HG02763 (cell line): Measurements from ENCODE around the gene SBF1.
"Not testable (repeated sequence)": the region's sequence is repeated elsewhere in the genome, so short reads cannot be mapped to it uniquely, and the experiment has no call there.

Experiments
- ATAC-seq: cut with Tn5 transposase; IDR thresholded peaks from one replicate; pipeline ENCODE4 v1.9.1; 2021; ENCODE audit warnings: mild to moderate bottlenecking, moderate library complexity; ENCODE audit not compliant: unreplicated experiment

Gene SBF1

DNA sequence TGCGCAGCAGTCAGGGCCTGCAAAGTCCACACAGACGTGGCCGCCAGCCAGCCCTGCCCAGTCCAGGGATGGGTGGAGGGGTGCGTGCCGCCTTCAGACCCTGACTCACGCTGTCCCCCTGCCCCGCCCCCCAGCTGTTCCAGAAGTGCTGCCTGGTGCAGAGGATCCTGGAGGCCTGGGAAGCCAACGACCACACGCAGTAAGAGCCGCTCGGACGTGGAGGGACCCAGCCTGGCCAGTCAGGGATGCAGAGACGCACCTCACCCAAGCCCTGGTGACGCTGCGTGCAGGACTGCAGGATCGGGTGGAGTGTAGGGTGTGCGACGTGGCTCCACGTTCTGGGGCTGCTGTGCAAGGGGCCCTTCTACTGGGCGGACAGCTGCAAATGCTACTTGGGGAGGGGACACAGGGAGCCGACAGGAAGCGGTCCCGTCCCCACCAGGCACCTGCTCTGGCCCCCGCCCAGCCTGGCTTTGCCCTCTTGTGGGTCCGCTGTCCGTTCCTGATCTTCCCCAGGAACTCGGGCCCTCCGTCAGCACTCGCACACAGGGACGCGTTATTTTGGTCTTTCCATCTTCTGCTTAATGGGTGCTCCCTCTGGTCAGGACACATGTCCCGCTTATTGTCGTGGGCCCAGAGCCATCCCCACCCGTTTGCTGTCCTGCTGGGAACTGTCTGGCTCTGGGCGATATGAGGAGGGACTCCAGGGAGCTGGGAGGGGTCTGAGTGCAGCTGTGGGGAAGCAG is 42.5 kb downstream of the SBF1 start:
- no peak for ATAC-seq

GRCh38 chr22:50425179-50425916 is 49.5 kb downstream of the SBF1 start:
- no peak for ATAC-seq

DNA sequence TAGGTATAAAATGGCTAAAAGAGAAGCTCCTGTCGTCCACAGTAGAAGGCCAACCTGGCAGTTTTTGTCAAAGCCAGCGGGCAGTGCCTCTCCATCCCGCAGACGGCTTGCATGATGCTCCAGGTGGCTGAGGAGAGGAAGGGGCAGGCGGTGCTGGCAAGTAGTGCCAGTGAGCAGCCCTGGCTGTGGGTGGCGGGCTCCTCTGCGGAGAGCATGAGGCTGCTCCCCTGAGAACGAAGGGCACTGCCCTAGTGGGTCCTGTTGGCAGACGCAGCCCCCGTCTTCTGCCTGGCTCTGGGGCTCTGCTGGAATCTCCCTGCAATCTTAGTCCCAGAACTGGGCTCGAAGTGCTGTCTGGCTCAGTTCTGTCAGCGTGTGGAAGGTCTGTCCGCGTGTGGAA is 50.9 kb downstream of the SBF1 start:
- no peak for ATAC-seq

GRCh38 chr22:50422961-50423815 is 51.6 kb downstream of the SBF1 start:
- no peak for ATAC-seq

DNA sequence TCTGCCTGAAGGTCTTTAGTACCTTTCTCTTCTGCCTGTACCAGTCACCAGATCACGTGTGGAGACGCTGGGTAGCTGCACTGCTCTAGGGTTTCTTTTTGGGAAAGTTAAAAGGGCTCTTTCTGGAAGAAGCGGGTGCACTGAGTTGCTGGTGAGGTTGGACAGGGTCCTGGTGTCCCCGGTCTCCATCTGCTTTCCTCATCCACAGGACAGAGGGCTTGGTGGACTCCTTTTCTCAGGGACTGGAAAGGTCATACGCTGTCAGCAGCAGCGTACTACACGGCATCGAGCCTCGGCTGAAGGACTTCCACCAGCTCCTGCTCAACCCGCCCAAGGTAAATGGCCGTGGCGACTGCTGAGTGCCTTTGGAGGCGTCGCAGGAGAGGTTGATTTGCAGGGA is 52.8 kb downstream of the SBF1 start:
- no peak for ATAC-seq

DNA sequence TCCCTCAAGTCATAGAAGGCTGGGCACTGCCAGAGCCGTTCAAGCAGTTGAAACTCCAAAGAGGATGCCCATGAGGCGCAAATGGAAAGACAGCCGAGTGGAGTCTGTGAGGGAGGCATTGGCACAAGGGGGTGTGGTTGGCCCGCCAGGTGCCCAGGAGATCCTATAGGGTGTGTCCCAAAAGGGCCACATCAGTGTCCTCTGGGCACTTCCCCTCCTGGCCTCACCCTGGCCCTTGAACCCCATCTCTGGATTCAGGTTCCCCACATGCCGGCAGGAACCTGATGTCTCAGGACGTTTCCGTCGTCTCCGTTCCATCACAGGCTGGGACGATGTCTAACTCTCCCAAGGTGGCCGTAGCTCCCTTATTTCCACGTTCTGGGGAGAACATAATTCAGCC is 54.3 kb downstream of the SBF1 start:
- no peak for ATAC-seq

- ATAC-seq = no peak
These were observed 54.8 kb downstream of the SBF1 start for GRCh38 chr22:50420015-50420414.

DNA sequence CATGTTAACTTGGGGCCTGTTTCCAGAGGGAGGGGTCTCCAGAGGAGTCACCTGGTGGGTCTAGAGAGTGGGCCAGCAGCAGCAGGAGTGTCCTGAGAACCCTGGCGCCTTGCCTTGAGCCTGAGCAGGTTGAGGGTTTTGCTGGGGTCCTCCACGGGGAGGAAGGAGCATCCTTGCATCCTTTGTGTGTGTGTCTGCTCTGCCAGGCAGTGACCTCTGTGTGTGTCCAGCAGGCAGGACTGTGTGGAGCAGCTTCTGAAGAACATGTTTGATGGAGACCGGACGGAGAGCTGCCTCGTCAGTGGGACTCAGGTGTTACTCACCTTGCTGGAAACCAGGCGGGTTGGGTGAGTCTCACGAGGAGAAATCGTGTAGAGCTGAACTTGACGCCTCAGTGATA is 55.7 kb downstream of the SBF1 start:
- ATAC-seq = no peak

- ATAC-seq = no peak
These were observed 56.2 kb downstream of the SBF1 start for GRCh38 chr22:50418624-50419023.

- no peak for ATAC-seq
These were observed 57.2 kb downstream of the SBF1 start for GRCh38 chr22:50417411-50418210.

DNA sequence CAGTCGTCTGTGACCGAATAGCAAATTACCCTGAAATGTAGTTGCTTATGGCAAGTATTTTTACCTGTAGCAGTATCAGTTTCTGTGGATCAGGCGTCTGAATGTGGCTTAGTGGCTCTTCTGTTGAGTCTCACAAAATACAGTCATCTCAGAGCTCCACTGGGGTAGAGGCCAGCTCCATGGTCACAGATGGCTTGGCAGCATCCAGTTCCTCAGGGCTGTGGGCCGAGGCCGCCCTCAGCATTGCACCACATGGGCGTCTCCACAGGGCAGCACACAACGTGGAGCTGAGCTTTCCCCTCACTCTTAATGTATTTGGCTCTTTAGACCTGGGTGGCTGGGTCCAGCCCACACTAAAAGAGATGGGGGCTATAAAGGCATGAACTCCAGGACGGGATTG is 57.8 kb downstream of the SBF1 start:
- ATAC-seq = no peak

DNA sequence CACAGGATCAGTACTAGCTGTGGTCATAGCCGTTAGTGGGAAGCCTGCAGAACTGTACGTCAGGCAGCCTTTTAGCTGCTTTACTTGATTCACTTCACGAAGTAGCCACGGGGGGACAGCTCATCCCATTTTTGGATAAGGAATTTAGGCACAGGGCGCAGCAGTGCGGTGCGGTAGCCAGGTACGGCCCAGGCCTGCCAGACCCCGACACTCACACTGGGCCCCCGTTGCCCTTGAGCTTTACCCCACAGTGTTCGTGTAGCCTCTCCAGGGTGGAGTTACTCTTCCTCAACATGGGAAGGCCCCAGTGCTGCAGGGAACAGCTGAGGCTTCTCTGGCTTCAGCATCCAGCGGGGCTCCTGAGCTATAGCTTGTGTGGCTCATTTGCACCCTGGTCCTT is 59.4 kb downstream of the SBF1 start:
- ATAC-seq = no peak

- ATAC-seq = no peak
These were observed 60.2 kb downstream of the SBF1 start for GRCh38 chr22:50414476-50415248.

DNA sequence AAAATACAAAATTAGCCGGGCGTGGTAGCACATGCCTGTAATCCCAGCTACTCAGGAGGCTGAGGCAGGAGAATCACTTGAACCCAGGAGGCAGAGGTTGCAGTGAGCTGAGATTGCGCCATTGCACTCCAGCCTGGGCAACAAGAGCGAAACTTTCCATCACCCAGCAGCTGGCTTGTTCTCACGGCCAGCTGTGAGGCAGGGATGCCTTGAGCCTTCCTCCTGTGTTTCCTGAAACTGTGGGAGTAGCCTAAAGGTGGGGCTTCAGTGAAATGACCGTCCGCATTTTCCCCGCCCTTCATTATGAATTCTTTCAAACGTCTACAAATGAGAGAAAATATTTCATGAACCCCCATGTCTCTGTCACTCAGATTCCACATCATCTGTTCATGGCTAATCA is 65.9 kb downstream of the SBF1 start:
- ATAC-seq = not testable (repeated sequence)

DNA sequence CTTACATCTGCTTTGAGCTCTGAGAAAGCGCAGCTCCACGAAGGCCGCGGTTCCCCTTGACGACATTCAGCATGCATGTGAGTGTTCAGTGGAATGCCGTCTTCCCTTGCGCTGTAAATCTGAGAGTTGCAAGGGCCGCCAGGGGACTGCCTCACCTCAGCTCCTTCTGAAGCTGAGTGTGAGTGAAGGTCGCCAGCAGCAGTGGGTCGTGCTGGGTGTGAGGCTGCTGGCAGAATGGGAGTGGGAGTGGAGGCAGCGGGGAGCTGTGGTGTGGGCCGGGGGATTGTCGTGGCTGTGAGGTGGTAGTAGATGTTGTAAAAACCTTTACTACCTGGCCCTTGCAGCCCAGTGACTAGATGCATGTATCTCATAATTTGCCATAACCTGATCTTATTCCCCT is 66.5 kb downstream of the SBF1 start:
- ATAC-seq = no peak

- ATAC-seq = no peak
These were observed 68.2 kb downstream of the SBF1 start for GRCh38 chr22:50406416-50407170.

- no peak for ATAC-seq
These were observed 71.1 kb downstream of the SBF1 start for GRCh38 chr22:50403701-50404101.

DNA sequence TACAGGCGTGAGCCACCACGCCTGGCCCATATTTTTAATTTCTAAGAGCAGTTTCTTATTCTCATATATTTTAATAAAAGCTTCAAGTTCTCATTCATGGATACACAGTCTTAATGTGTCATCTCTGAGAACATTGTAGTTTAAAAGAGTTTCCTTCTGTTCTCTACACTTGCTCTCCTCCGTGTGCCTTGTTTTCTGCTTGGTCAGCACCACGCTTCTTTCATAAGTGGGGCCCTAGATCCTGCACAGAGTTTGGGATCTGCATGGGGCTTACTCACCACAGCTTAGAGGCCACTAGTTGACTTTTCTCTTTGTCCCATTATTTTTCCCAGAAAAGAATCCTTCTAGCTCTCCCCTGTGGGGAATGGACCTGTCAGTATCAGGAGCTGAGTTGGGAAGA is 72.9 kb downstream of the SBF1 start:
- no peak for ATAC-seq

DNA sequence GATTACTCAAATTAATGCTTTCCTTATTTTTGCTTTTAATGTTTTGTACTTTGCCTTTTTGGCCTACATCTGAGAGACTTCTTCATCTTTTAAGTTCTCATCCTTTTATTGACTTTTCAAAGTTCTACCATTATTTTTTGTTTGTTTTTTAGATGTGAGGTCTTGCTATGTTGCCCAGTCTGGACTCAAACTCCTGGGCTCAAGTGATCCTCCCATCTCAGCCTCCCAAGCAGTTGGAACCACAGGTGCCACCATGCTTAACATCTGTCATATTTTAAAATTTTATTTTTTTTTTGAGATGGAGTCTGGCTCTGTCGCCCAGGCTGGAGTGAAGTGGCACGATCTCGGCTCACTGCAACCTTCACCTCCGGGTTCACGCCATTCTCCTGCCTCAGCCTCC is 73.9 kb downstream of the SBF1 start:
- ATAC-seq = no peak
